ENCODE data around the gene MYH9.
"Not testable (repeated sequence)": the region's sequence is repeated elsewhere in the genome, so short reads cannot be mapped to it uniquely, and the experiment has no call there.

Gene MYH9

GRCh38 chr22:36387959-36388726 lies at the start of gene MYH9:
Gene MYH9, minus strand, starts transcription at chr22:36387967. Its CDS starts 38,731 bp downstream, at chr22:36349236.
- Histone ChIP-seq H4K20me1 (peaks cover 46% of the 10 kb centered on the region), H3K27ac (peak within 1 kb of the TSS; percentile 97), H3K9ac (peak within 1 kb of the TSS; percentile 95), H3K4me3 (peak within 1 kb of the TSS; percentile 95), H3K36me3 (peaks cover 12% of the 10 kb centered on the region), H3K4me1 (peaks cover 73% of the 10 kb centered on the region), H3K4me2 (peak within 1 kb of the TSS; percentile 100), H3K9me3 (no peaks in the 10 kb centered on the region), H3K27me3 (no peaks in the 10 kb centered on the region)
- TF ChIP-seq Cebpa-rat (IDR thresholded peaks at IDR 0.05) = no peak

- Histone ChIP-seq H3K9me3 (no peaks in the 10 kb centered on the region), H3K4me2 (peak overlapping the region; percentile 80), H3K27ac (peak overlapping the region; percentile 64; the same call in 1 of the 2 replicates), H3K9ac (no peak overlapping the region), H3K4me1 (peaks cover 72% of the 10 kb centered on the region), H4K20me1 (no peaks in the 10 kb centered on the region), H3K36me3 (no peaks in the 10 kb centered on the region), H3K27me3 (no peaks in the 10 kb centered on the region), H3K4me3 (no peak overlapping the region)
- TF ChIP-seq Cebpa-rat (IDR thresholded peaks at IDR 0.05) = peak; percentile 53; the same call in 1 of the 2 replicates
Observed at GRCh38 chr22:36435516-36436415, 48.0 kb upstream of the MYH9 start.

- H3K27me3 ChIP-seq = no peaks in the 10 kb centered on the region
- H3K4me3 ChIP-seq = no peak overlapping the region
- peak overlapping the region; percentile 64 for H3K27ac ChIP-seq
- no peaks in the 10 kb centered on the region for H3K36me3 ChIP-seq
- no peak overlapping the region for H3K9ac ChIP-seq
- peaks cover 56% of the 10 kb centered on the region for H3K4me1 ChIP-seq
- H3K9me3 ChIP-seq = no peaks in the 10 kb centered on the region
- no peak for TF ChIP-seq Cebpa-rat (IDR thresholded peaks at IDR 0.05)
- H4K20me1 ChIP-seq = no peaks in the 10 kb centered on the region
- H3K4me2 ChIP-seq = peak overlapping the region; percentile 80
Observed at GRCh38 chr22:36433318-36434231, 45.8 kb upstream of the MYH9 start.

- Histone ChIP-seq H3K4me3 (no peak overlapping the region), H3K27ac (peak overlapping the region; percentile 58), H3K36me3 (no peaks in the 10 kb centered on the region), H3K9ac (0 out of 2 replicates have a peak overlapping the region, but pooled peaks have one; percentile 0), H3K9me3 (no peaks in the 10 kb centered on the region), H4K20me1 (no peaks in the 10 kb centered on the region), H3K4me2 (peak overlapping the region; percentile 80), H3K4me1 (peaks cover 56% of the 10 kb centered on the region), H3K27me3 (no peaks in the 10 kb centered on the region)
- TF ChIP-seq Cebpa-rat (IDR thresholded peaks at IDR 0.05) = no peak
Observed at GRCh38 chr22:36432592-36433317, 45.0 kb upstream of the MYH9 start.

GRCh38 chr22:36431977-36432376 lies 44.2 kb upstream of the MYH9 start:
- H3K4me2 ChIP-seq = no peak overlapping the region
- 0 out of 2 replicates have a peak overlapping the region, but pooled peaks have one; percentile 0 for H3K9ac ChIP-seq

GRCh38 chr22:36430863-36431262 lies 43.1 kb upstream of the MYH9 start:
- Histone ChIP-seq H3K27me3 (no peaks in the 10 kb centered on the region), H3K9ac (no peak overlapping the region), H3K4me2 (no peak overlapping the region), H3K4me1 (peaks cover 54% of the 10 kb centered on the region), H3K36me3 (no peaks in the 10 kb centered on the region), H3K4me3 (no peak overlapping the region), H3K27ac (no peak overlapping the region), H4K20me1 (no peaks in the 10 kb centered on the region), H3K9me3 (no peaks in the 10 kb centered on the region)
- no peak for TF ChIP-seq Cebpa-rat (IDR thresholded peaks at IDR 0.05)

More at GRCh38 chr22:36431977-36432376, 44.2 kb upstream of the MYH9 start:
- H3K27ac ChIP-seq = peak overlapping the region; percentile 36; the same call in 1 of the 2 replicates
- H3K4me3 ChIP-seq = no peak overlapping the region
- no peak for TF ChIP-seq Cebpa-rat (IDR thresholded peaks at IDR 0.05)
- H3K9me3 ChIP-seq = no peaks in the 10 kb centered on the region
- H4K20me1 ChIP-seq = no peaks in the 10 kb centered on the region
- H3K27me3 ChIP-seq = no peaks in the 10 kb centered on the region
- peaks cover 54% of the 10 kb centered on the region for H3K4me1 ChIP-seq
- no peaks in the 10 kb centered on the region for H3K36me3 ChIP-seq

GRCh38 chr22:36427952-36428351 lies 40.2 kb upstream of the MYH9 start:
- H3K9ac ChIP-seq, H3K9me3 ChIP-seq, H3K27me3 ChIP-seq, H3K4me2 ChIP-seq, H3K4me3 ChIP-seq, H3K27ac ChIP-seq, H4K20me1 ChIP-seq, H3K36me3 ChIP-seq: not testable (repeated sequence)
- peaks cover 54% of the 10 kb centered on the region for H3K4me1 ChIP-seq

GRCh38 chr22:36425977-36426523 lies 38.3 kb upstream of the MYH9 start:
- H3K4me2 ChIP-seq = peak overlapping the region; percentile 90
- TF ChIP-seq Cebpa-rat (IDR thresholded peaks at IDR 0.05) = no peak
- H3K27ac ChIP-seq = peak overlapping the region; percentile 88

More at GRCh38 chr22:36425977-36426523, 38.3 kb upstream of the MYH9 start:
- Histone ChIP-seq H3K36me3 (no peaks in the 10 kb centered on the region), H3K4me1 (peaks cover 63% of the 10 kb centered on the region), H3K27me3 (no peaks in the 10 kb centered on the region), H3K4me3 (peak overlapping the region; percentile 34; the same call in 1 of the 2 replicates), H3K9ac (peak overlapping the region; percentile 72), H3K9me3 (no peaks in the 10 kb centered on the region), H4K20me1 (no peaks in the 10 kb centered on the region)
